HCT116 (cell line): Measurements from ENCODE around the gene LAMTOR4. TPM values are rescaled to one million over a fixed set of nuclear protein-coding genes. Genes with fewer than 3 reads are reported as not detected.
"Not testable (repeated sequence)": the region's sequence is repeated elsewhere in the genome, so short reads cannot be mapped to it uniquely, and the experiment has no call there.

Source experiments
- ATAC-seq: fragments of 200-7000 bp; cut with Tn5 transposase; 2 replicates; pipeline ENCODE4 v1.9.1; 2020; ENCODE audit warnings: mild to moderate bottlenecking, moderate library complexity
- BruUV-seq: library from RNA; stranded (reverse); fragments of 400-500 nt; replicated peaks from 2 replicates; lab custom pipeline; 2021; lab: Mats Ljungman, UMichigan
- CTCF ChIA-PET: fragments of 300-600 bp; sonication (Branson Sonifier 250); formaldehyde crosslinking; loops from one replicate; lab custom pipeline; 2021; ENCODE audit warnings: antibody characterized with exemption; lab: Charles Lee
- POLR2A ChIA-PET: fragments of 300-600, 350-600 bp; sonication (Branson Sonifier 250); formaldehyde crosslinking; loops from one replicate; lab custom pipeline; 2021; ENCODE audit warnings: antibody characterized with exemption; lab: Charles Lee
- RAD21 ChIA-PET, 2 experiments: fragments of 300-600 bp; sonication (Branson Sonifier 250); formaldehyde crosslinking; loops; one replicate each; lab custom pipeline; 2023; ENCODE audit warnings: low total read pairs in 2 of 2; ENCODE audit not compliant: uncharacterized antibody in 2 of 2, unreplicated experiment in 2 of 2, low non-redundant PET in 1 of 2; lab: Charles Lee
- DNase-seq: peaks from one replicate; pipeline ENCODE4 v3.0.0-alpha.2; 2010; ENCODE audit warnings: low read depth, low spot score
- H2AFZ ChIP-seq: fragments of 200-600 bp; shearing (Covaris generic), sonication (generic); 2 replicates; pipeline ENCODE4 v1.6.1; 2017; ENCODE audit warnings: low read depth, mixed run types, mixed read lengths, antibody characterized with exemption, low read length; ENCODE audit not compliant: poor library complexity, severe bottlenecking
- H3K27ac ChIP-seq: 2 replicates; pipeline ENCODE4 v1.5.1; 2012; ENCODE audit warnings: low read depth, low read length
- H3K27me3 ChIP-seq: fragments of 200-600 bp; sonication (generic); 2 replicates; pipeline ENCODE4 v1.6.1; 2016; ENCODE audit warnings: mixed run types, low read length, mixed read lengths; ENCODE audit not compliant: insufficient read depth
- H3K36me3 ChIP-seq, 2 experiments: fragments of 200-500 bp in 1 of 2; fragments of 200-600 bp in 1 of 2; sonication (Bioruptor generic) in 1 of 2; sonication (generic) in 1 of 2; 2 replicates each; pipeline versions ENCODE4 v1.5.1 to v1.6.1; 2014 to 2016; ENCODE audit warnings: low read length in 2 of 2, inconsistent platforms in 1 of 2, mixed read lengths in 1 of 2, mixed run types in 1 of 2; ENCODE audit not compliant: insufficient read depth in 2 of 2, control insufficient read depth in 1 of 2
- H3K4me1 ChIP-seq, 2 experiments: fragments of 200-600 bp in 1 of 2; sonication (generic) in 1 of 2; 2 replicates each; pipeline versions ENCODE4 v1.5.1 to v1.6.1; 2012 to 2017; ENCODE audit warnings: low read length in 2 of 2, inconsistent platforms in 1 of 2, mild to moderate bottlenecking in 1 of 2, mixed read lengths in 1 of 2, mixed run types in 1 of 2, moderate library complexity in 1 of 2; ENCODE audit not compliant: insufficient read depth in 2 of 2, control insufficient read depth in 1 of 2
- H3K4me2 ChIP-seq: fragments of 200-600 bp; sonication (generic); 2 replicates; pipeline ENCODE4 v1.6.1; 2017; ENCODE audit warnings: mixed run types, low read length, mixed read lengths
- H3K4me3 ChIP-seq, 2 experiments: fragments of 200-600 bp in 1 of 2; sonication (generic) in 1 of 2; replicated peaks in 1 of 2; 2 replicates each; pipeline ENCODE4 v1.5.1; 2011 to 2016; ENCODE audit warnings: low read length in 2 of 2, control low read depth in 1 of 2, low read depth in 1 of 2, mild to moderate bottlenecking in 1 of 2, mixed read lengths in 1 of 2, mixed run types in 1 of 2
- H3K79me2 ChIP-seq: fragments of 200-600 bp; sonication (generic); 2 replicates; pipeline ENCODE4 v1.6.1; 2017; ENCODE audit warnings: mild to moderate bottlenecking, mixed run types, low read length, moderate library complexity, mixed read lengths; ENCODE audit not compliant: insufficient read depth
- H3K9ac ChIP-seq: fragments of 200-600 bp; sonication (generic); 2 replicates; pipeline ENCODE4 v1.6.1; 2016; ENCODE audit warnings: low read length, mixed read lengths
- H3K9me2 ChIP-seq: fragments of 200-600 bp; sonication (generic), shearing (Covaris generic); 2 replicates; pipeline ENCODE4 v1.6.1; 2017; ENCODE audit warnings: mixed run types, mild to moderate bottlenecking, moderate library complexity; ENCODE audit not compliant: insufficient read depth
- H3K9me3 ChIP-seq, 2 experiments: fragments of 200-500 bp in 1 of 2; fragments of 200-600 bp in 1 of 2; sonication (Bioruptor generic) in 1 of 2; sonication (generic) in 1 of 2; 2 replicates each; pipeline ENCODE4 v1.6.1; 2014 to 2017; ENCODE audit warnings: low read length in 2 of 2, mixed read lengths in 2 of 2, inconsistent platforms in 1 of 2, low read depth in 1 of 2, mild to moderate bottlenecking in 1 of 2, mixed run types in 1 of 2, moderate library complexity in 1 of 2; ENCODE audit not compliant: control insufficient read depth in 1 of 2, insufficient read depth in 1 of 2
- H4K20me1 ChIP-seq: fragments of 200-600 bp; sonication (generic), shearing (Covaris generic); 2 replicates; pipeline ENCODE4 v1.6.1; 2017; ENCODE audit warnings: mixed run types, mild to moderate bottlenecking, moderate library complexity; ENCODE audit not compliant: insufficient read depth
- EGR1 ChIP-seq: IDR thresholded peaks from 2 replicates; pipeline ENCODE4 v1.6.1; 2012; ENCODE audit warnings: low read depth
- ELF1 ChIP-seq: IDR thresholded peaks from 2 replicates; pipeline ENCODE4 v1.6.1; 2012; ENCODE audit warnings: low read depth, borderline replicate concordance
- ZNF274 ChIP-seq: fragments of 200-500 bp; sonication (Bioruptor generic); IDR thresholded peaks from 2 replicates; pipeline ENCODE4 v1.6.1; 2014; ENCODE audit warnings: mild to moderate bottlenecking, low read depth, low read length, inconsistent platforms
- intact Hi-C: fragments of 100-400 bp; cut with micrococcal nuclease; formaldehyde crosslinking; loops from 2 replicates; pipeline ENCODE4 v1.10.0; 2022
- total RNA-seq: library from RNA; stranded (reverse); gene quantifications from one replicate; pipeline ENCODE4 v1.2.1, GENCODE V29; 2021; ENCODE audit not compliant: unreplicated experiment
- TF ChIP-seq, protein P1 (sequence below): IDR thresholded peaks from 2 replicates; pipeline ENCODE4 v1.6.1; 2012; ENCODE audit warnings: low read depth
- TF ChIP-seq, protein P2 (sequence below), 3 experiments: fragments of 200-600 bp in 1 of 3; sonication (generic) in 1 of 3; IDR thresholded peaks in 2 of 3; conservative IDR thresholded peaks in 1 of 3; 2 replicates each; pipeline ENCODE4 v1.5.1; 2012 to 2017; ENCODE audit warnings: low read depth in 2 of 3, low read length in 2 of 3, antibody characterized with exemption in 1 of 3, borderline replicate concordance in 1 of 3, control low read depth in 1 of 3, mild to moderate bottlenecking in 1 of 3, mixed read lengths in 1 of 3, mixed run types in 1 of 3, moderate library complexity in 1 of 3; ENCODE audit not compliant: insufficient read depth in 1 of 3

The LAMTOR4 gene
- total RNA-seq, 1 experiment from 2014 or later = 152 TPM

- H3K4me2 ChIP-seq, RAD21 ChIA-PET, intact Hi-C loops, H3K9ac ChIP-seq, H3K79me2 ChIP-seq, H3K36me3 ChIP-seq, H3K27ac ChIP-seq, BruUV-seq, H3K9me3 ChIP-seq, H3K4me3 ChIP-seq, H3K27me3 ChIP-seq, DNase-seq, H2AFZ ChIP-seq, H3K4me1 ChIP-seq, H3K9me2 ChIP-seq, CTCF ChIA-PET, POLR2A ChIA-PET, H4K20me1 ChIP-seq: not testable (repeated sequence)
- TF ChIP-seq EGR1 = peak; percentile 56; the same call in 1 of the 2 replicates
- peak; percentile 52; the same call in 1 of the 2 replicates for ATAC-seq
These were observed 34.4 kb downstream of the LAMTOR4 start for GRCh38 chr7:100183090-100183489.

DNA sequence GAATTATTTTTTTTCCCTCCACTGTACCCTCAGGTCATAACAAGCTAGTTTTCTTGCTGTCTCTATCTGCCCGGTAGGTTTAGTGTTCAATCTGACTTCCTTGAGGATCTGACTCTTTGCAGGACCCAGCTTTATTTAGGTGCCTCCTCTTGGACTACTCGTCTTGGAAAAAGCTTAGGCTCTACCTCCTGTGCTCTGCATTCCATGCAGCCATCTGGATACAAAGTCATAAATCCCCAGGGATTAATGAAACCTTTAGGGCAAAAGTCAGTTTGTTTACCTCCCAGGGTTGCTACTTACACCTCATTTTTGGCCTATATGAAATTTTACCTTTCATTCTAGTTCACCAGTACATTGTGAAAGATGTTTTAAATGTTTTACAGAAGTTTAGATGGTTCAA is 37.0 kb downstream of the LAMTOR4 start:
- H3K27me3 ChIP-seq = no peaks in the 10 kb centered on the region
- no peak overlapping the region for H2AFZ ChIP-seq
- H3K36me3 ChIP-seq = no peaks in the 10 kb centered on the region
- peaks cover 7 to 12% of the 10 kb centered on the region in 2 experiments for H3K4me1 ChIP-seq
- intact Hi-C loops = no loop called here
- ChIA-PET RAD21 (no interaction called here), CTCF (no interaction called here), POLR2A (no interaction called here)
- H3K9me3 ChIP-seq = no peaks in the 10 kb centered on the region
- no peak overlapping the region for H3K4me2 ChIP-seq
- no peak overlapping the region for H3K9ac ChIP-seq
- H3K27ac ChIP-seq = no peak overlapping the region
- no peaks in the 10 kb centered on the region for H3K9me2 ChIP-seq
- no peaks in the 10 kb centered on the region for H4K20me1 ChIP-seq
- no peak for DNase-seq
- ATAC-seq = no peak
- TF ChIP-seq ELF1 = no peak
- no peak overlapping the region for H3K4me3 ChIP-seq
- H3K79me2 ChIP-seq = no peaks in the 10 kb centered on the region
- no TSS peak for BruUV-seq

- Histone ChIP-seq H3K9ac (no peak overlapping the region), H3K36me3 (no peaks in the 10 kb centered on the region), H2AFZ (no peak overlapping the region), H3K4me3 (no peak overlapping the region), H4K20me1 (no peaks in the 10 kb centered on the region), H3K9me2 (no peaks in the 10 kb centered on the region), H3K79me2 (no peaks in the 10 kb centered on the region), H3K4me1 (peaks cover 0 to 4% of the 10 kb centered on the region in 2 experiments; a peak in 2 of 4 replicates), H3K27ac (no peak overlapping the region), H3K4me2 (no peak overlapping the region), H3K9me3 (no peaks in the 10 kb centered on the region), H3K27me3 (no peaks in the 10 kb centered on the region)
- DNase-seq = no peak
- ChIA-PET POLR2A (no interaction called here), CTCF (interaction anchor here (0.7 to 2.2 kb wide), 4 partner anchors 9 to 155 kb away, joined by 3 to 11 read pairs (median 6); partner anchors contain the start of genes GPC2 and STAG3), RAD21 (no interaction called here)
- intact Hi-C loops = no loop called here
- ATAC-seq = peak; percentile 64; the same call in 1 of the 2 replicates
- BruUV-seq = no TSS peak
- TF ChIP-seq, protein P1, sequence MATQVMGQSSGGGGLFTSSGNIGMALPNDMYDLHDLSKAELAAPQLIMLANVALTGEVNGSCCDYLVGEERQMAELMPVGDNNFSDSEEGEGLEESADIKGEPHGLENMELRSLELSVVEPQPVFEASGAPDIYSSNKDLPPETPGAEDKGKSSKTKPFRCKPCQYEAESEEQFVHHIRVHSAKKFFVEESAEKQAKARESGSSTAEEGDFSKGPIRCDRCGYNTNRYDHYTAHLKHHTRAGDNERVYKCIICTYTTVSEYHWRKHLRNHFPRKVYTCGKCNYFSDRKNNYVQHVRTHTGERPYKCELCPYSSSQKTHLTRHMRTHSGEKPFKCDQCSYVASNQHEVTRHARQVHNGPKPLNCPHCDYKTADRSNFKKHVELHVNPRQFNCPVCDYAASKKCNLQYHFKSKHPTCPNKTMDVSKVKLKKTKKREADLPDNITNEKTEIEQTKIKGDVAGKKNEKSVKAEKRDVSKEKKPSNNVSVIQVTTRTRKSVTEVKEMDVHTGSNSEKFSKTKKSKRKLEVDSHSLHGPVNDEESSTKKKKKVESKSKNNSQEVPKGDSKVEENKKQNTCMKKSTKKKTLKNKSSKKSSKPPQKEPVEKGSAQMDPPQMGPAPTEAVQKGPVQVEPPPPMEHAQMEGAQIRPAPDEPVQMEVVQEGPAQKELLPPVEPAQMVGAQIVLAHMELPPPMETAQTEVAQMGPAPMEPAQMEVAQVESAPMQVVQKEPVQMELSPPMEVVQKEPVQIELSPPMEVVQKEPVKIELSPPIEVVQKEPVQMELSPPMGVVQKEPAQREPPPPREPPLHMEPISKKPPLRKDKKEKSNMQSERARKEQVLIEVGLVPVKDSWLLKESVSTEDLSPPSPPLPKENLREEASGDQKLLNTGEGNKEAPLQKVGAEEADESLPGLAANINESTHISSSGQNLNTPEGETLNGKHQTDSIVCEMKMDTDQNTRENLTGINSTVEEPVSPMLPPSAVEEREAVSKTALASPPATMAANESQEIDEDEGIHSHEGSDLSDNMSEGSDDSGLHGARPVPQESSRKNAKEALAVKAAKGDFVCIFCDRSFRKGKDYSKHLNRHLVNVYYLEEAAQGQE = no peak
- no peak for TF ChIP-seq ZNF274
- TF ChIP-seq, protein P2, sequence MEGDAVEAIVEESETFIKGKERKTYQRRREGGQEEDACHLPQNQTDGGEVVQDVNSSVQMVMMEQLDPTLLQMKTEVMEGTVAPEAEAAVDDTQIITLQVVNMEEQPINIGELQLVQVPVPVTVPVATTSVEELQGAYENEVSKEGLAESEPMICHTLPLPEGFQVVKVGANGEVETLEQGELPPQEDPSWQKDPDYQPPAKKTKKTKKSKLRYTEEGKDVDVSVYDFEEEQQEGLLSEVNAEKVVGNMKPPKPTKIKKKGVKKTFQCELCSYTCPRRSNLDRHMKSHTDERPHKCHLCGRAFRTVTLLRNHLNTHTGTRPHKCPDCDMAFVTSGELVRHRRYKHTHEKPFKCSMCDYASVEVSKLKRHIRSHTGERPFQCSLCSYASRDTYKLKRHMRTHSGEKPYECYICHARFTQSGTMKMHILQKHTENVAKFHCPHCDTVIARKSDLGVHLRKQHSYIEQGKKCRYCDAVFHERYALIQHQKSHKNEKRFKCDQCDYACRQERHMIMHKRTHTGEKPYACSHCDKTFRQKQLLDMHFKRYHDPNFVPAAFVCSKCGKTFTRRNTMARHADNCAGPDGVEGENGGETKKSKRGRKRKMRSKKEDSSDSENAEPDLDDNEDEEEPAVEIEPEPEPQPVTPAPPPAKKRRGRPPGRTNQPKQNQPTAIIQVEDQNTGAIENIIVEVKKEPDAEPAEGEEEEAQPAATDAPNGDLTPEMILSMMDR (IDR thresholded peaks at IDR 0.05 in 2 of 3, conservative IDR thresholded peaks at IDR 0.05 in 1 of 3; ENCODE audit: borderline replicate concordance in 1 of 3, insufficient read depth in 1 of 3, low read depth in 2 of 3, low read length in 2 of 3) = peak in 1 of 3 experiments; percentile 32; a peak in 1 of 6 replicates
These were observed 40.3 kb downstream of the LAMTOR4 start for GRCh38 chr7:100189061-100189460.
